Thoracic aorta endothelial cell (primary cell): ENCODE results near the gene VMA21. TPM values are rescaled to one million over a fixed set of nuclear protein-coding genes. Genes with fewer than 3 reads are reported as not detected.

Experiments used
- total RNA-seq: library from RNA; depleted of rRNA; stranded (reverse); fragments of >200 nt; gene quantifications from 2 replicates; pipeline ENCODE4 v1.2.3, GENCODE V29; 2012

VMA21 gene
- 91.1 and 117 TPM in 2 replicates for total RNA-seq

GRCh38 chrX:151396825-151397740, at the start of gene VMA21:
TSS of gene VMA21 (plus strand) at chrX:151397206. CDS start at chrX:151397309, 103 bp downstream.

Other genes with a start within 250 kb of the VMA21 start
- not detected in 2 replicates for gene GPR50, start 220.6 kb upstream of the VMA21 start, total RNA-seq
- not detected in 2 replicates for gene PASD1, start 166.5 kb downstream of the VMA21 start, total RNA-seq